Activated CD4-positive, alpha-beta T cell treated with anti-CD3 and anti-CD28 coated beads for 24 hours (primary cell): ENCODE measurements around the gene NPIPA1.
"Not testable (repeated sequence)": the region's sequence is repeated elsewhere in the genome, so short reads cannot be mapped to it uniquely, and the experiment has no call there.

Experiments
- DNase-seq, 2 donors: peaks; one replicate each; pipeline ENCODE4 v3.0.0-alpha.2; 2020; ENCODE audit warnings: low read depth in 2 of 2

The NPIPA1 gene

GRCh38 chr16:14976971-14977736, 39.9 kb downstream of the NPIPA1 start:
- not testable (repeated sequence) for DNase-seq

GRCh38 chr16:14978281-14978680, 41.0 kb downstream of the NPIPA1 start:
- DNase-seq = not testable (repeated sequence)

GRCh38 chr16:14978908-14979307, 41.7 kb downstream of the NPIPA1 start:
- DNase-seq = not testable (repeated sequence)

GRCh38 chr16:14981234-14981633, 44.0 kb downstream of the NPIPA1 start:
- DNase-seq = not testable (repeated sequence)

- DNase-seq = not testable (repeated sequence)
Observed at GRCh38 chr16:14982521-14982920, 45.3 kb downstream of the NPIPA1 start.

- not testable (repeated sequence) for DNase-seq
Observed at GRCh38 chr16:14988092-14988491, 50.8 kb downstream of the NPIPA1 start.

GRCh38 chr16:14988661-14989191, 51.5 kb downstream of the NPIPA1 start:
- DNase-seq = not testable (repeated sequence)

- not testable (repeated sequence) for DNase-seq
Observed at GRCh38 chr16:14989291-14990281, 52.3 kb downstream of the NPIPA1 start.

- DNase-seq = not testable (repeated sequence)
Observed at GRCh38 chr16:14993277-14994151, 56.3 kb downstream of the NPIPA1 start.

- not testable (repeated sequence) for DNase-seq
Observed at GRCh38 chr16:14996702-14997101, 59.5 kb downstream of the NPIPA1 start.

- DNase-seq = not testable (repeated sequence)
Observed at GRCh38 chr16:14998300-14998699, 61.1 kb downstream of the NPIPA1 start.

GRCh38 chr16:14999845-15000244, 62.6 kb downstream of the NPIPA1 start:
- DNase-seq = not testable (repeated sequence)
